ENCODE data around the gene CBX8. TPM values are rescaled to one million over a fixed set of nuclear protein-coding genes. Genes with fewer than 3 reads are reported as not detected.

The CBX8 gene
- total and polyA plus RNA-seq, 2 of the 13 experiments (the other 11 are each of a cell fraction or from before 2014, with no cell fraction given) = 0.34 to 12.6 TPM

DNA sequence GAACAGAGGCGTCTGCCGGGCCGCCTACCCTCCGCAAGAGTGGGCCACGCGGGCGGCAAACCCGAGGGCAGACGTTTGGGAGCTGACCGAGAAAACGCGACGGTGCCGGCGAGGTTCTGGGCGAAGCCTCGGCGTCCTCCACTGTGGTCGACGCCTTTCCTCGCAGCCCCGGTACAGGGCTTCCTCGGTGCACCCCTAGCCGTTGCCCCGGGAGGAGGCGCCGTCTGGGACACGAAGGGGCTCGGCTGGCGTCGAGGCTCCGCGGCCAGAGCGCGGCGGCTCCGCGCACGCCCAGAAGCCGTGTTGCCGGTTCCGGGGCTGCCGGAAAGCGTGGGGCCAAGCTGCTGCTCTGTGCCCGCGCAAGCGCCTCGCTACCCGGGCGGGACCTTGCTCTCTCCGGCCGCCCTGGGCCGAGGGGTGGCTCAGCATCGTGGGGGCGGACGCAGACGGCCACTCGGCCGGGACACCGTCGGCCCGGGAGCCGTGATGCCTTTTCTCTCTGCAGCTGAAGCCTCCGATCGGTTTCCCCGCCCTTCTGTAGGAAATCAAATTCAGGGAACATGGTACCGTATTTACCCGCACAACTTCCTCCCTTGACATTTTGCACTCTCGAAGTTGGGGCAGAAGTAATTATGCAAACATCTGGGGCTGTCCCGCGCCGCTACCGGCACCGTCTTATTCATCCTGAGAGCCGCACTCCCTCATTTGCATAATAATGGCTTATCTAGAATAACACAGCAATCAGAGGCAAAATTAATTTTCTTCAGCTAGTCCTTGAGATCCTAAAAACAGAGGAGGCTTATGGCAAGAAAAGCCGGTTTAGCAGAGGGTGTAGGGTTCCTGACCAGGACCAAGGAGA, 7.3 kb upstream of the CBX8 start (continued):
- no peak for TF ChIP-seq FOXP1 (IDR thresholded peaks at IDR 0.05)
- TF ChIP-seq FOXP1 (CRISPR knock-in tag; IDR thresholded peaks at IDR 0.05) = no peak
- TF ChIP-seq CEBPG (CRISPR knock-in tag; IDR thresholded peaks at IDR 0.05) = no peak
- TF ChIP-seq RORA (CRISPR knock-in tag; IDR thresholded peaks at IDR 0.05) = no peak
- TF ChIP-seq, protein P1, sequence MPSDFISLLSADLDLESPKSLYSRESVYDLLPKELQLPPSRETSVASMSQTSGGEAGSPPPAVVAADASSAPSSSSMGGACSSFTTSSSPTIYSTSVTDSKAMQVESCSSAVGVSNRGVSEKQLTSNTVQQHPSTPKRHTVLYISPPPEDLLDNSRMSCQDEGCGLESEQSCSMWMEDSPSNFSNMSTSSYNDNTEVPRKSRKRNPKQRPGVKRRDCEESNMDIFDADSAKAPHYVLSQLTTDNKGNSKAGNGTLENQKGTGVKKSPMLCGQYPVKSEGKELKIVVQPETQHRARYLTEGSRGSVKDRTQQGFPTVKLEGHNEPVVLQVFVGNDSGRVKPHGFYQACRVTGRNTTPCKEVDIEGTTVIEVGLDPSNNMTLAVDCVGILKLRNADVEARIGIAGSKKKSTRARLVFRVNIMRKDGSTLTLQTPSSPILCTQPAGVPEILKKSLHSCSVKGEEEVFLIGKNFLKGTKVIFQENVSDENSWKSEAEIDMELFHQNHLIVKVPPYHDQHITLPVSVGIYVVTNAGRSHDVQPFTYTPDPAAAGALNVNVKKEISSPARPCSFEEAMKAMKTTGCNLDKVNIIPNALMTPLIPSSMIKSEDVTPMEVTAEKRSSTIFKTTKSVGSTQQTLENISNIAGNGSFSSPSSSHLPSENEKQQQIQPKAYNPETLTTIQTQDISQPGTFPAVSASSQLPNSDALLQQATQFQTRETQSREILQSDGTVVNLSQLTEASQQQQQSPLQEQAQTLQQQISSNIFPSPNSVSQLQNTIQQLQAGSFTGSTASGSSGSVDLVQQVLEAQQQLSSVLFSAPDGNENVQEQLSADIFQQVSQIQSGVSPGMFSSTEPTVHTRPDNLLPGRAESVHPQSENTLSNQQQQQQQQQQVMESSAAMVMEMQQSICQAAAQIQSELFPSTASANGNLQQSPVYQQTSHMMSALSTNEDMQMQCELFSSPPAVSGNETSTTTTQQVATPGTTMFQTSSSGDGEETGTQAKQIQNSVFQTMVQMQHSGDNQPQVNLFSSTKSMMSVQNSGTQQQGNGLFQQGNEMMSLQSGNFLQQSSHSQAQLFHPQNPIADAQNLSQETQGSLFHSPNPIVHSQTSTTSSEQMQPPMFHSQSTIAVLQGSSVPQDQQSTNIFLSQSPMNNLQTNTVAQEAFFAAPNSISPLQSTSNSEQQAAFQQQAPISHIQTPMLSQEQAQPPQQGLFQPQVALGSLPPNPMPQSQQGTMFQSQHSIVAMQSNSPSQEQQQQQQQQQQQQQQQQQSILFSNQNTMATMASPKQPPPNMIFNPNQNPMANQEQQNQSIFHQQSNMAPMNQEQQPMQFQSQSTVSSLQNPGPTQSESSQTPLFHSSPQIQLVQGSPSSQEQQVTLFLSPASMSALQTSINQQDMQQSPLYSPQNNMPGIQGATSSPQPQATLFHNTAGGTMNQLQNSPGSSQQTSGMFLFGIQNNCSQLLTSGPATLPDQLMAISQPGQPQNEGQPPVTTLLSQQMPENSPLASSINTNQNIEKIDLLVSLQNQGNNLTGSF (CRISPR knock-in tag; IDR thresholded peaks at IDR 0.05) = peak; percentile 83
- peak; percentile 100 for TF ChIP-seq ZNF777 (CRISPR knock-in tag; IDR thresholded peaks at IDR 0.05)
- TF ChIP-seq, protein P2, sequence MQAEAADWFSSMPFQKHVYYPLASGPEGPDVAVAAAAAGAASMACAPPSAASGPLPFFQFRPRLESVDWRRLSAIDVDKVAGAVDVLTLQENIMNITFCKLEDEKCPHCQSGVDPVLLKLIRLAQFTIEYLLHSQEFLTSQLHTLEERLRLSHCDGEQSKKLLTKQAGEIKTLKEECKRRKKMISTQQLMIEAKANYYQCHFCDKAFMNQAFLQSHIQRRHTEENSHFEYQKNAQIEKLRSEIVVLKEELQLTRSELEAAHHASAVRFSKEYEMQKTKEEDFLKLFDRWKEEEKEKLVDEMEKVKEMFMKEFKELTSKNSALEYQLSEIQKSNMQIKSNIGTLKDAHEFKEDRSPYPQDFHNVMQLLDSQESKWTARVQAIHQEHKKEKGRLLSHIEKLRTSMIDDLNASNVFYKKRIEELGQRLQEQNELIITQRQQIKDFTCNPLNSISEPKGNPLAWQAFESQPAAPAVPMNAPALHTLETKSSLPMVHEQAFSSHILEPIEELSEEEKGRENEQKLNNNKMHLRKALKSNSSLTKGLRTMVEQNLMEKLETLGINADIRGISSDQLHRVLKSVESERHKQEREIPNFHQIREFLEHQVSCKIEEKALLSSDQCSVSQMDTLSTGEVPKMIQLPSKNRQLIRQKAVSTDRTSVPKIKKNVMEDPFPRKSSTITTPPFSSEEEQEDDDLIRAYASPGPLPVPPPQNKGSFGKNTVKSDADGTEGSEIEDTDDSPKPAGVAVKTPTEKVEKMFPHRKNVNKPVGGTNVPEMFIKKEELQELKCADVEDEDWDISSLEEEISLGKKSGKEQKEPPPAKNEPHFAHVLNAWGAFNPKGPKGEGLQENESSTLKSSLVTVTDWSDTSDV (CRISPR knock-in tag; IDR thresholded peaks at IDR 0.05) = peak; percentile 85; the same call in 1 of the 2 replicates
- TF ChIP-seq, protein P3, sequence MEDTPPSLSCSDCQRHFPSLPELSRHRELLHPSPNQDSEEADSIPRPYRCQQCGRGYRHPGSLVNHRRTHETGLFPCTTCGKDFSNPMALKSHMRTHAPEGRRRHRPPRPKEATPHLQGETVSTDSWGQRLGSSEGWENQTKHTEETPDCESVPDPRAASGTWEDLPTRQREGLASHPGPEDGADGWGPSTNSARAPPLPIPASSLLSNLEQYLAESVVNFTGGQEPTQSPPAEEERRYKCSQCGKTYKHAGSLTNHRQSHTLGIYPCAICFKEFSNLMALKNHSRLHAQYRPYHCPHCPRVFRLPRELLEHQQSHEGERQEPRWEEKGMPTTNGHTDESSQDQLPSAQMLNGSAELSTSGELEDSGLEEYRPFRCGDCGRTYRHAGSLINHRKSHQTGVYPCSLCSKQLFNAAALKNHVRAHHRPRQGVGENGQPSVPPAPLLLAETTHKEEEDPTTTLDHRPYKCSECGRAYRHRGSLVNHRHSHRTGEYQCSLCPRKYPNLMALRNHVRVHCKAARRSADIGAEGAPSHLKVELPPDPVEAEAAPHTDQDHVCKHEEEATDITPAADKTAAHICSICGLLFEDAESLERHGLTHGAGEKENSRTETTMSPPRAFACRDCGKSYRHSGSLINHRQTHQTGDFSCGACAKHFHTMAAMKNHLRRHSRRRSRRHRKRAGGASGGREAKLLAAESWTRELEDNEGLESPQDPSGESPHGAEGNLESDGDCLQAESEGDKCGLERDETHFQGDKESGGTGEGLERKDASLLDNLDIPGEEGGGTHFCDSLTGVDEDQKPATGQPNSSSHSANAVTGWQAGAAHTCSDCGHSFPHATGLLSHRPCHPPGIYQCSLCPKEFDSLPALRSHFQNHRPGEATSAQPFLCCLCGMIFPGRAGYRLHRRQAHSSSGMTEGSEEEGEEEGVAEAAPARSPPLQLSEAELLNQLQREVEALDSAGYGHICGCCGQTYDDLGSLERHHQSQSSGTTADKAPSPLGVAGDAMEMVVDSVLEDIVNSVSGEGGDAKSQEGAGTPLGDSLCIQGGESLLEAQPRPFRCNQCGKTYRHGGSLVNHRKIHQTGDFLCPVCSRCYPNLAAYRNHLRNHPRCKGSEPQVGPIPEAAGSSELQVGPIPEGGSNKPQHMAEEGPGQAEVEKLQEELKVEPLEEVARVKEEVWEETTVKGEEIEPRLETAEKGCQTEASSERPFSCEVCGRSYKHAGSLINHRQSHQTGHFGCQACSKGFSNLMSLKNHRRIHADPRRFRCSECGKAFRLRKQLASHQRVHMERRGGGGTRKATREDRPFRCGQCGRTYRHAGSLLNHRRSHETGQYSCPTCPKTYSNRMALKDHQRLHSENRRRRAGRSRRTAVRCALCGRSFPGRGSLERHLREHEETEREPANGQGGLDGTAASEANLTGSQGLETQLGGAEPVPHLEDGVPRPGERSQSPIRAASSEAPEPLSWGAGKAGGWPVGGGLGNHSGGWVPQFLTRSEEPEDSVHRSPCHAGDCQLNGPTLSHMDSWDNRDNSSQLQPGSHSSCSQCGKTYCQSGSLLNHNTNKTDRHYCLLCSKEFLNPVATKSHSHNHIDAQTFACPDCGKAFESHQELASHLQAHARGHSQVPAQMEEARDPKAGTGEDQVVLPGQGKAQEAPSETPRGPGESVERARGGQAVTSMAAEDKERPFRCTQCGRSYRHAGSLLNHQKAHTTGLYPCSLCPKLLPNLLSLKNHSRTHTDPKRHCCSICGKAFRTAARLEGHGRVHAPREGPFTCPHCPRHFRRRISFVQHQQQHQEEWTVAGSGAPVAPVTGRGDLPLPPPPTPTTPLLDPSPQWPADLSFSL (CRISPR knock-in tag; IDR thresholded peaks at IDR 0.05) = no peak
- TF ChIP-seq NR2F2 (IDR thresholded peaks at IDR 0.05; ENCODE audit: borderline replicate concordance, low read depth) = no peak
- TF ChIP-seq ZSCAN20 (CRISPR knock-in tag; IDR thresholded peaks at IDR 0.05; ENCODE audit: borderline replicate concordance) = no peak
- TF ChIP-seq, protein P4, sequence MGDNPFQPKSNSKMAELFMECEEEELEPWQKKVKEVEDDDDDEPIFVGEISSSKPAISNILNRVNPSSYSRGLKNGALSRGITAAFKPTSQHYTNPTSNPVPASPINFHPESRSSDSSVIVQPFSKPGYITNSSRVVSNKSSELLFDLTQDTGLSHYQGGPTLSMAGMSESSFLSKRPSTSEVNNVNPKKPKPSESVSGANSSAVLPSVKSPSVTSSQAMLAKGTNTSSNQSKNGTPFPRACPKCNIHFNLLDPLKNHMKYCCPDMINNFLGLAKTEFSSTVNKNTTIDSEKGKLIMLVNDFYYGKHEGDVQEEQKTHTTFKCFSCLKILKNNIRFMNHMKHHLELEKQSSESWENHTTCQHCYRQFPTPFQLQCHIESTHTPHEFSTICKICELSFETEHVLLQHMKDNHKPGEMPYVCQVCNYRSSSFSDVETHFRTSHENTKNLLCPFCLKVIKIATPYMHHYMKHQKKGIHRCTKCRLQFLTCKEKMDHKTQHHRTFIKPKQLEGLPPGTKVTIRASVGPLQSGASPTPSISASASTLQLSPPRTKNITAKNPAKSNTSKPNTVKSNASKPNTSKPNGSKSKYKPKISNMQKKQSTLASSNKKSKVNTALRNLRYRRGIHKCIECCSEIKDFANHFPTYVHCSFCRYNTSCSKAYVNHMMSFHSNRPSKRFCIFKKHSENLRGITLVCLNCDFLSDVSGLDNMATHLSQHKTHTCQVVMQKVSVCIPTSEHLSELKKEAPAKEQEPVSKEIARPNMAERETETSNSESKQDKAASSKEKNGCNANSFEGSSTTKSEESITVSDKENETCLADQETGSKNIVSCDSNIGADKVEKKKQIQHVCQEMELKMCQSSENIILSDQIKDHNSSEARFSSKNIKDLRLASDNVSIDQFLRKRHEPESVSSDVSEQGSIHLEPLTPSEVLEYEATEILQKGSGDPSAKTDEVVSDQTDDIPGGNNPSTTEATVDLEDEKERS (CRISPR knock-in tag; IDR thresholded peaks at IDR 0.05) = no peak; the same call in 1 of the 2 replicates

Measured in HepG2 (cell line).